Activated gamma-delta T cell (primary cell): ENCODE results near the gene DECR2.

Experiments
- DNase-seq: peaks from one replicate; lab custom pipeline; 2025; lab: John Stamatoyannopoulos, UW

DECR2 gene

GRCh38 chr16:444027-444426 lies 42.3 kb downstream of the DECR2 start:
- DNase-seq: no peak

GRCh38 chr16:445566-445965 lies 43.9 kb downstream of the DECR2 start:
- no peak for DNase-seq

- no peak for DNase-seq
These were observed 48.7 kb downstream of the DECR2 start for GRCh38 chr16:450385-450784.

- no peak for DNase-seq
These were observed 49.3 kb downstream of the DECR2 start for GRCh38 chr16:450785-451512.

- no peak for DNase-seq
These were observed 52.8 kb downstream of the DECR2 start for GRCh38 chr16:454397-454940.

GRCh38 chr16:455453-455852 lies 53.8 kb downstream of the DECR2 start:
- DNase-seq: no peak

GRCh38 chr16:456891-457483 lies 55.3 kb downstream of the DECR2 start:
- no peak for DNase-seq

GRCh38 chr16:457732-458400 lies 56.2 kb downstream of the DECR2 start:
- no peak for DNase-seq

GRCh38 chr16:459761-460160 lies 58.1 kb downstream of the DECR2 start:
- no peak for DNase-seq

- DNase-seq: no peak
These were observed 59.1 kb downstream of the DECR2 start for GRCh38 chr16:460787-461186.
